Fibroblast of lung (primary cell): ENCODE measurements around the gene ESPNL. TPM values are rescaled to one million over a fixed set of nuclear protein-coding genes. Genes with fewer than 3 reads are reported as not detected.

Experiments used
- DNase-seq, 2 donors: peaks; one replicate each; pipeline versions ENCODE4 v3.0.0 to v3.0.0-alpha.2; 2010; ENCODE audit warnings: low read depth in 2 of 2
- H2AFZ ChIP-seq: 2 replicates; pipeline ENCODE4 v1.5.1; 2012; ENCODE audit warnings: low read length, control low read depth, inconsistent platforms
- H3K27ac ChIP-seq: 2 replicates; pipeline ENCODE4 v1.5.1; 2011; ENCODE audit warnings: low read length, control low read depth; ENCODE audit not compliant: insufficient read depth
- H3K27me3 ChIP-seq: 2 replicates; pipeline ENCODE4 v1.5.1; 2011; ENCODE audit warnings: mild to moderate bottlenecking, low read length; ENCODE audit not compliant: control insufficient read depth, insufficient read depth
- H3K36me3 ChIP-seq: 2 replicates; pipeline ENCODE4 v1.5.1; 2011; ENCODE audit warnings: low read length; ENCODE audit not compliant: control insufficient read depth, insufficient read depth
- H3K4me1 ChIP-seq: 2 replicates; pipeline ENCODE4 v1.5.1; 2011; ENCODE audit warnings: low read length; ENCODE audit not compliant: control insufficient read depth, insufficient read depth; ENCODE audit errors: extremely low read depth
- H3K4me2 ChIP-seq: 2 replicates; pipeline ENCODE4 v1.5.1; 2011; ENCODE audit warnings: low read length, control low read depth; ENCODE audit not compliant: insufficient read depth; ENCODE audit errors: extremely low read depth
- H3K4me3 ChIP-seq, 4 experiments: fragments of 200-600 bp in 1 of 4; sonication (generic) in 1 of 4; replicated peaks in 1 of 4; 2 replicates each; pipeline ENCODE4 v1.5.1; 2011 to 2016; ENCODE audit warnings: low read length in 4 of 4, low read depth in 3 of 4, mild to moderate bottlenecking in 3 of 4, control low read depth in 2 of 4, inconsistent platforms in 1 of 4, mixed read lengths in 1 of 4; ENCODE audit not compliant: insufficient read depth in 1 of 4; ENCODE audit errors: control extremely low read depth in 1 of 4
- H3K79me2 ChIP-seq: 2 replicates; pipeline ENCODE4 v1.5.1; 2012; ENCODE audit warnings: mild to moderate bottlenecking, low read length, inconsistent platforms; ENCODE audit not compliant: control insufficient read depth, insufficient read depth
- H3K9ac ChIP-seq: 2 replicates; pipeline ENCODE4 v1.5.1; 2011; ENCODE audit warnings: mild to moderate bottlenecking, low read length, control low read depth; ENCODE audit not compliant: insufficient read depth
- H3K9me3 ChIP-seq: 2 replicates; pipeline ENCODE4 v1.5.1; 2012; ENCODE audit warnings: low read depth, low read length; ENCODE audit not compliant: control insufficient read depth, insufficient read depth
- H4K20me1 ChIP-seq: 2 replicates; pipeline ENCODE4 v1.5.1; 2011; ENCODE audit warnings: low read length; ENCODE audit not compliant: control insufficient read depth, insufficient read depth; ENCODE audit errors: extremely low read depth
- CTCF ChIP-seq, 2 donors: IDR thresholded peaks in 1 of 2; conservative IDR thresholded peaks in 1 of 2; 1 replicate in 1 of 2; 2 replicates in 1 of 2; pipeline ENCODE4 v1.5.1; 2011 to 2012; ENCODE audit warnings: low read length in 2 of 2, control low read depth in 1 of 2, inconsistent platforms in 1 of 2, low read depth in 1 of 2, mild to moderate bottlenecking in 1 of 2
- EZH2 ChIP-seq: IDR thresholded peaks from 2 replicates; pipeline ENCODE4 v1.5.1; 2012; ENCODE audit warnings: low read length, control low read depth, mild to moderate bottlenecking; ENCODE audit errors: missing control alignments
- polyA plus RNA-seq, 2 donors: library from polyadenylated mRNA; depleted of rRNA in 1 of 2; stranded (reverse) in 1 of 2; unstranded in 1 of 2; fragments of >200 nt; gene quantifications; 2 replicates each; pipeline ENCODE4 v1.2.1, GENCODE V29; 2011 to 2012; ENCODE audit warnings: missing spikeins in 1 of 2
- total RNA-seq: library from RNA; depleted of rRNA; stranded (reverse); fragments of >200 nt; gene quantifications from 2 replicates; pipeline ENCODE4 v1.2.1, GENCODE V29; 2014

ESPNL gene
- total and polyA plus RNA-seq, 2 donors (not counting 1 experiment from before 2014, with no cell fraction given), result 0.79 to 2.8 TPM

GRCh38 chr2:238138331-238139195, 38.4 kb downstream of the ESPNL start, which contains the start of gene KLHL30:
TSS of gene KLHL30 (plus strand) at chr2:238138668. CDS start at chr2:238140755, 2,087 bp downstream.
- TF ChIP-seq CTCF (conservative IDR thresholded peaks at IDR 0.05 in 1 of 2, IDR thresholded peaks at IDR 0.05 in 1 of 2; ENCODE audit: low read depth in 1 of 2, low read length in 2 of 2), result no peak
- no peak for TF ChIP-seq EZH2
- Histone ChIP-seq H3K4me1 (peaks cover 16% of the 10 kb centered on the region), H3K27ac (no peak within 1 kb of the TSS), H2AFZ (no peak within 1 kb of the TSS), H3K4me2 (no peak within 1 kb of the TSS), H3K9ac (peak within 1 kb of the TSS; percentile 28), H3K79me2 (no peaks in the 10 kb centered on the region), H3K36me3 (no peaks in the 10 kb centered on the region), H4K20me1 (no peaks in the 10 kb centered on the region), H3K27me3 (no peaks in the 10 kb centered on the region), H3K9me3 (no peaks in the 10 kb centered on the region), H3K4me3 (peak within 1 kb of the TSS in 1 of 4 experiments; percentile 17)
- DNase-seq, result no peak

- no peak overlapping the region for H2AFZ ChIP-seq
- H3K9ac ChIP-seq, result peak overlapping the region; percentile 28
- DNase-seq, result no peak
- H3K9me3 ChIP-seq, result no peaks in the 10 kb centered on the region
- TF ChIP-seq CTCF (conservative IDR thresholded peaks at IDR 0.05 in 1 of 2, IDR thresholded peaks at IDR 0.05 in 1 of 2; ENCODE audit: low read depth in 1 of 2, low read length in 2 of 2), result peak; percentile 14 to 32
- TF ChIP-seq EZH2, result no peak
- peaks cover 20% of the 10 kb centered on the region for H3K4me1 ChIP-seq
- H4K20me1 ChIP-seq, result no peaks in the 10 kb centered on the region
- no peak overlapping the region for H3K4me2 ChIP-seq
- no peak overlapping the region for H3K27ac ChIP-seq
- peak overlapping the region in 1 of 4 experiments; percentile 17 for H3K4me3 ChIP-seq
- no peaks in the 10 kb centered on the region for H3K27me3 ChIP-seq
- H3K36me3 ChIP-seq, result no peaks in the 10 kb centered on the region
- no peaks in the 10 kb centered on the region for H3K79me2 ChIP-seq
Measured at GRCh38 chr2:238139196-238140039, 39.3 kb downstream of the ESPNL start.

GRCh38 chr2:238140040-238140439, 39.9 kb downstream of the ESPNL start:
- Histone ChIP-seq H3K27ac (no peak overlapping the region), H3K9me3 (no peaks in the 10 kb centered on the region), H3K4me3 (no peak overlapping the region), H3K9ac (no peak overlapping the region), H3K79me2 (no peaks in the 10 kb centered on the region), H3K4me1 (peaks cover 20% of the 10 kb centered on the region), H3K36me3 (no peaks in the 10 kb centered on the region), H3K27me3 (no peaks in the 10 kb centered on the region), H3K4me2 (no peak overlapping the region), H4K20me1 (no peaks in the 10 kb centered on the region), H2AFZ (no peak overlapping the region)
- DNase-seq, result no peak
- TF ChIP-seq EZH2 (no peak), CTCF (conservative IDR thresholded peaks at IDR 0.05 in 1 of 2, IDR thresholded peaks at IDR 0.05 in 1 of 2; ENCODE audit: low read depth in 1 of 2, low read length in 2 of 2) (no peak)
